Activated CD8-positive, alpha-beta T cell treated with anti-CD3 and anti-CD28 coated beads, Interleukin-2, amount 10 ng/mL, durations not matched to agents 7 days and 5 days (primary cell): ENCODE results near the gene LENG8. TPM values are rescaled to one million over a fixed set of nuclear protein-coding genes. Genes with fewer than 3 reads are reported as not detected.
A peak's percentile ranks its signal among the peaks of the same experiment; 100 is the strongest.

Experiments used
- ATAC-seq: fragments of 150-1000 bp; cut with Tn5 transposase; one replicate; pipeline ENCODE4 v1.10.0; 2021; ENCODE audit warnings: moderate library complexity
- CTCF ChIA-PET: fragments of 350-600 bp; sonication (Branson Sonifier 250); formaldehyde crosslinking; loops from one replicate; lab custom pipeline; 2021; ENCODE audit warnings: antibody characterized with exemption; lab: Charles Lee
- POLR2A ChIA-PET: fragments of 350-600 bp; sonication (Branson Sonifier 250); formaldehyde crosslinking; loops from one replicate; lab custom pipeline; 2021; ENCODE audit warnings: antibody characterized with exemption; lab: Charles Lee
- DNase-seq: peaks from one replicate; pipeline ENCODE4 v3.0.0-alpha.2; 2020
- H3K27ac Mint-ChIP-seq: one replicate; pipeline ENCODE4 v1.8.0; 2021; ENCODE audit warnings: mild to moderate bottlenecking, mixed read lengths
- H3K27me3 Mint-ChIP-seq: one replicate; pipeline ENCODE4 v1.8.0; 2021; ENCODE audit warnings: low read depth, mixed read lengths
- H3K36me3 Mint-ChIP-seq: one replicate; pipeline ENCODE4 v1.8.0; 2021; ENCODE audit warnings: low read depth, mixed read lengths
- H3K4me1 Mint-ChIP-seq: one replicate; pipeline ENCODE4 v1.8.0; 2021; ENCODE audit warnings: low read depth, mixed read lengths
- H3K4me3 Mint-ChIP-seq: one replicate; pipeline ENCODE4 v1.8.0; 2021; ENCODE audit warnings: mild to moderate bottlenecking, mixed read lengths
- H3K9me3 Mint-ChIP-seq: one replicate; pipeline ENCODE4 v1.8.0; 2022; ENCODE audit warnings: mixed read lengths; ENCODE audit not compliant: insufficient read depth
- total RNA-seq, 2 experiments: library from RNA; stranded (reverse); gene quantifications; one replicate each; pipeline ENCODE4 v1.2.3, GENCODE V29; 2021

Gene LENG8
- total RNA-seq, 2 experiments from 2014 or later = 171 to 181 TPM

- DNase-seq = peak; percentile 38
- Mint-ChIP-seq H3K9me3 (no peaks in the 10 kb centered on the region), H3K36me3 (peaks cover 60% of the 10 kb centered on the region), H3K27ac (peak overlapping the region; percentile 100), H3K27me3 (no peaks in the 10 kb centered on the region), H3K4me3 (peak overlapping the region; percentile 97), H3K4me1 (peaks cover 36% of the 10 kb centered on the region)
- POLR2A ChIA-PET = interaction anchor here (0.6 to 2.9 kb wide), 16 partner anchors 9 to 1016 kb away, joined by 3 to 22 read pairs (median 4); partner anchors contain the start of genes LENG9 and ZNF761
- CTCF ChIA-PET = interaction anchor here (0.7 to 1.7 kb wide), 11 partner anchors 10 to 712 kb away, joined by 3 to 19 read pairs (median 4); partner anchors contain the start of genes LENG9 and TTYH1
- ATAC-seq = peak; percentile 12
Measured at GRCh38 chr19:54448040-54448773, 792 bp upstream of the LENG8 start.

- H3K27ac Mint-ChIP-seq = peak overlapping the region; percentile 100
- CTCF ChIA-PET = interaction anchor here (1.5 kb wide), 1 partner anchor 58 kb away, joined by 4 read pairs; no protein-coding TSS in a partner anchor
- H3K9me3 Mint-ChIP-seq = no peaks in the 10 kb centered on the region
- no peak for ATAC-seq
- POLR2A ChIA-PET = interaction anchor here (2.9 kb wide), 1 partner anchor 13 kb away, joined by 22 read pairs; the partner anchor contains the start of gene LENG9
- peaks cover 36% of the 10 kb centered on the region for H3K4me1 Mint-ChIP-seq
- no peaks in the 10 kb centered on the region for H3K27me3 Mint-ChIP-seq
- peaks cover 64% of the 10 kb centered on the region for H3K36me3 Mint-ChIP-seq
- H3K4me3 Mint-ChIP-seq = peak overlapping the region; percentile 97
- no peak for DNase-seq
Measured at GRCh38 chr19:54449701-54450069, 686 bp downstream of the LENG8 start.

GRCh38 chr19:54451331-54451871 lies 2.4 kb downstream of the LENG8 start:
- Mint-ChIP-seq H3K4me3 (peak overlapping the region; percentile 97), H3K9me3 (no peaks in the 10 kb centered on the region), H3K27me3 (no peaks in the 10 kb centered on the region), H3K36me3 (peaks cover 66% of the 10 kb centered on the region), H3K4me1 (peaks cover 36% of the 10 kb centered on the region), H3K27ac (peak overlapping the region; percentile 100)
- POLR2A ChIA-PET = no interaction called here
- ATAC-seq (no peak), DNase-seq (no peak)
- CTCF ChIA-PET = interaction anchor here (0.9 kb wide), 1 partner anchor 11 kb away, joined by 3 read pairs; no protein-coding TSS in a partner anchor

DNA sequence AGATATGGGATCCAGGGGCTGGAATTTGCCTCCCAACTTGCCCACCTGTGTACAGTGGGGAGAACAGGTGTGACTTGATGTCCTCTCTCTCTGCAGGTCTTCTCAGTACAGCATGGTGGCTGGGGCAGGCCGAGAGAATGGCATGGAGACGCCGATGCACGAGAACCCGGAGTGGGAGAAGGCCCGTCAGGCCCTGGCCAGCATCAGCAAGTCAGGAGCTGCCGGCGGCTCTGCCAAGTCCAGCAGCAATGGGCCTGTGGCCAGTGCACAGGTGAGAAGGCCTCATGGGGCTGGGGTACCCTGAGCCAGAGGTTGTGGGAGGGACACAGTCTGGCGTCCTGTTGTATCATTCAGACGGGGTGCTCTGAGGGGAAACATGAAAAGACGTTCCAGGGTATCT lies 3.0 kb downstream of the LENG8 start:
- DNase-seq (no peak), ATAC-seq (no peak)
- Mint-ChIP-seq H3K9me3 (no peaks in the 10 kb centered on the region), H3K36me3 (peaks cover 68% of the 10 kb centered on the region), H3K27ac (no peak overlapping the region), H3K27me3 (no peaks in the 10 kb centered on the region), H3K4me1 (peaks cover 34% of the 10 kb centered on the region), H3K4me3 (no peak overlapping the region)
- ChIA-PET POLR2A (no interaction called here), CTCF (no interaction called here)

DNA sequence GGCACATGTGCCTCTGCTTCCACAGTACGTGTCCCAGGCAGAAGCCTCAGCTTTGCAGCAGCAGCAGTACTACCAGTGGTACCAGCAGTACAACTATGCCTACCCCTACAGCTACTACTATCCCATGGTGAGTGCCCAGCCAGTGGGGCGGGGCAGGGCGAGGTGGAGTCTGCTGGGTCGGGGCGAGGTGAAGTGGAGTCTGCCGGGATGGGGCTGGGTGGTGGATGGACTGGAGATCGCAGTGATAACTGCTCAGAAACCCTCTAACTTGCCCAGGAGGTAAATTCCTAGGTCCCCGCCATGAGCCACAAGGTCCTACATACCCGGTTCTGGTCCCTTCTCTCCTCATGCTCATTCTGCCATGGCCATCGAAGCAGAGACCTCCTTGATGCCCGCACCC lies 3.6 kb downstream of the LENG8 start:
- no peak overlapping the region for H3K4me3 Mint-ChIP-seq
- H3K4me1 Mint-ChIP-seq = peaks cover 29% of the 10 kb centered on the region
- no peaks in the 10 kb centered on the region for H3K9me3 Mint-ChIP-seq
- peaks cover 70% of the 10 kb centered on the region for H3K36me3 Mint-ChIP-seq
- ATAC-seq = no peak
- H3K27ac Mint-ChIP-seq = no peak overlapping the region
- H3K27me3 Mint-ChIP-seq = no peaks in the 10 kb centered on the region
- DNase-seq = no peak
- POLR2A ChIA-PET = interaction anchor here (1.3 kb wide), 1 partner anchor 11 kb away, joined by 3 read pairs; the partner anchor contains the start of gene LENG9
- CTCF ChIA-PET = no interaction called here

DNA sequence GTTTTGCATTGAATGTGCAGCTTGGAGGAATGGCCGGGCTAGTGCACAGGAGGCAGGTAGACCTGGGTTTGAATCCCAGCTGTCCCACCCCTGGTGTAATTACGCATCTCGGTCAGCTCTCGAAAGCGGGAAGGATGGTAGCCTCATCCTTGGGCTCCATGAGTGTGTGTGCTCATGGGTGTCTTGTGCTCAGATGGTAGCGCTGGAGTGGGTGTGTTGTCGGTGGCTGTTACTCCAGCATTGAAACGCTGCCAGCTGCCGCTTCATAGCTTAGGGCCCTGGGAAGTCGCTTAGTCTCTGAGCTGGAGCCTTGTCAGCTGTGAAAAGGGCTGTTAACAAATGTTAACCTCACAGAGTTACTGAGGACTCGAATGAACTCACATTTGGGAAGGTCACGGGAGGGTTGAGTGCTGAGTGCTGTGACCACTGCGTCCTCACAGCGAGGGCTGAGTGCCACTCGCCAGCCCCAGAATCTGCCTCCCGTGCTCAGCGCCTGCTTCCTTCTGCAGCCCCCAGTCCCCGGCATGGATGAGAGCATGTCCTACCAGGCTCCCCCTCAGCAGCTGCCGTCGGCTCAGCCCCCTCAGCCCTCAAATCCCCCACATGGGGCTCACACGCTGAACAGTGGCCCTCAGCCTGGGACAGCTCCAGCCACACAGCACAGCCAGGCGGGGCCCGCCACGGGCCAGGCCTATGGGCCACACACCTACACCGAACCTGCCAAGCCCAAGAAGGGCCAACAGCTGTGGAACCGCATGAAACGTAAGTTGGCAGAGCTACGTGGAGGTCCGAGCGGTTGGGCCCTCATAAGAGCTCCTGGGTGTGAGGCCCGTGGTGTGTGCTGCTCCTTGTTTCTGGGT lies 5.2 kb downstream of the LENG8 start:
- POLR2A ChIA-PET = interaction anchor here (0.5 to 1.3 kb wide), 3 partner anchors 8 to 36 kb away, joined by 3 to 4 read pairs (median 3); partner anchors contain the start of gene LENG9
- no peaks in the 10 kb centered on the region for H3K9me3 Mint-ChIP-seq

GRCh38 chr19:54454781-54455675 lies 6.0 kb downstream of the LENG8 start:
- H3K9me3 Mint-ChIP-seq = no peaks in the 10 kb centered on the region
- H3K4me1 Mint-ChIP-seq = peaks cover 35% of the 10 kb centered on the region
- no peak overlapping the region for H3K27ac Mint-ChIP-seq
- no peaks in the 10 kb centered on the region for H3K27me3 Mint-ChIP-seq
- no peak for ATAC-seq
- no peak overlapping the region for H3K4me3 Mint-ChIP-seq
- DNase-seq = no peak
- H3K36me3 Mint-ChIP-seq = peaks cover 81% of the 10 kb centered on the region
- ChIA-PET CTCF (no interaction called here), POLR2A (no interaction called here)

More for the DNA sequence above, 5.2 kb downstream of the LENG8 start:
- peaks cover 79% of the 10 kb centered on the region for H3K36me3 Mint-ChIP-seq
- H3K27ac Mint-ChIP-seq = no peak overlapping the region
- CTCF ChIA-PET = no interaction called here
- H3K4me3 Mint-ChIP-seq = no peak overlapping the region
- H3K27me3 Mint-ChIP-seq = no peaks in the 10 kb centered on the region
- H3K4me1 Mint-ChIP-seq = peaks cover 31% of the 10 kb centered on the region
- DNase-seq (no peak), ATAC-seq (no peak)

DNA sequence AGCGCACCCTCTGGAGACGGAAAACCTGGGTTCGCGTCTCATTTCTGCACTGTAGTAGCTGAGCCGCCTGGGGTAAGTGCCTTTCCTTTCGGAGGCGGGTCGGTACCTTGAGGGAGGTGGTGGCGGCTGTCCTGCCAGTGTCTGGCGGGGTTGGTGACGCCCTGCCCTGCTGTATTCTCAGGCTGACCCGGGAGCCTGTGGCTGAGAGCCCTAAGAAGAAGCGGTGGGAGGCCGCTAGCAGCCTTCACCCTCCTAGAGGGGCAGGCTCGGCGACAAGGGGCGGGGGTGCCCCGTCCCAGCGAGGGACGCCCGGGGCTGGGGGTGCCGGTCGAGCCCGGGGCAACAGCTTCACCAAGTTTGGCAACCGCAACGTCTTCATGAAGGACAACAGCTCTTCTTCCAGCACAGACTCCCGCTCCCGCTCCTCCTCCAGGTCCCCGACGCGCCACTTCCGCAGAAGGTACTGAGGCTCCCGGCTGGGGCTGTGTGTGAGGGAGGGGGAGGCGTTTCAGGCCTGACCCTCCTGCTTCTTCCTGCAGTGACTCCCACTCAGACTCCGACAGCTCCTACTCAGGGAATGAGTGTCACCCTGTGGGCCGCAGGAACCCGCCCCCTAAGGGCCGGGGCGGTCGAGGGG lies 6.9 kb downstream of the LENG8 start:
- H3K27ac Mint-ChIP-seq = no peak overlapping the region
- peaks cover 77% of the 10 kb centered on the region for H3K36me3 Mint-ChIP-seq
- CTCF ChIA-PET = no interaction called here
- DNase-seq (no peak), ATAC-seq (no peak)
- peaks cover 27% of the 10 kb centered on the region for H3K4me1 Mint-ChIP-seq
- no peaks in the 10 kb centered on the region for H3K27me3 Mint-ChIP-seq
- no peak overlapping the region for H3K4me3 Mint-ChIP-seq
- no peaks in the 10 kb centered on the region for H3K9me3 Mint-ChIP-seq
- POLR2A ChIA-PET = no interaction called here

- Mint-ChIP-seq H3K36me3 (peaks cover 76% of the 10 kb centered on the region), H3K4me3 (no peak overlapping the region), H3K9me3 (no peaks in the 10 kb centered on the region), H3K27ac (no peak overlapping the region), H3K4me1 (peaks cover 24% of the 10 kb centered on the region), H3K27me3 (no peaks in the 10 kb centered on the region)
- ATAC-seq (no peak), DNase-seq (no peak)
- ChIA-PET CTCF (no interaction called here), POLR2A (no interaction called here)
Measured at GRCh38 chr19:54456423-54457373, 7.7 kb downstream of the LENG8 start.
